Thoracic aorta (tissue), 2 donors: ENCODE results near the gene IKBKE. TPM values are rescaled to one million over a fixed set of nuclear protein-coding genes. Genes with fewer than 3 reads are reported as not detected.
A peak's percentile ranks its signal among the peaks of the same experiment; 100 is the strongest.

ENCODE experiments used
- ATAC-seq: fragments of 150-250 bp; one replicate; pipeline ENCODE4 v1.8.0; 2017; ENCODE audit warnings: low read depth; ENCODE audit not compliant: insufficient number of reproducible peaks, low FRiP score
- DNase-seq: peaks from one replicate; pipeline ENCODE4 v3.0.0-alpha.2; 2020; ENCODE audit warnings: low spot score
- H3K27ac ChIP-seq, 2 donors: fragments of 200-600 bp; sonication (generic); 1 replicate in 1 of 2; 2 replicates in 1 of 2; pipeline ENCODE4 v1.5.1; 2016; ENCODE audit warnings: mild to moderate bottlenecking in 2 of 2, moderate library complexity in 2 of 2
- H3K27me3 ChIP-seq: fragments of 200-600 bp; sonication (generic); replicated peaks from 2 replicates; pipeline ENCODE4 v1.6.0; 2016; ENCODE audit warnings: mild to moderate bottlenecking; ENCODE audit not compliant: insufficient read depth
- H3K36me3 ChIP-seq: fragments of 200-600 bp; sonication (generic); one replicate; pipeline ENCODE4 v1.5.1; 2016
- H3K4me1 ChIP-seq, 2 donors: fragments of 200-600 bp; sonication (generic); 1 replicate in 1 of 2; 2 replicates in 1 of 2; pipeline versions ENCODE4 v1.5.1 to v1.6.0; 2016; ENCODE audit warnings: low read depth in 2 of 2, mild to moderate bottlenecking in 1 of 2; ENCODE audit not compliant: control insufficient read depth in 1 of 2
- H3K4me3 ChIP-seq: fragments of 200-600 bp; sonication (generic); 2 replicates; pipeline ENCODE4 v1.5.1; 2016; ENCODE audit warnings: mild to moderate bottlenecking
- H3K9me3 ChIP-seq: fragments of 200-600 bp; sonication (generic); 2 replicates; pipeline ENCODE4 v1.5.1; 2016
- CTCF ChIP-seq: fragments of 200-600 bp; sonication (generic); IDR thresholded peaks from one replicate; pipeline ENCODE4 v1.5.1; 2019; ENCODE audit warnings: antibody characterized with exemption
- total RNA-seq, 2 donors: library from RNA; depleted of rRNA; stranded (reverse); fragments of >200 nt; gene quantifications; one replicate each; pipeline versions ENCODE4 v1.1.0 to v1.2.3, GENCODE V29; 2016

Gene IKBKE
- total RNA-seq, 2 donors from 2014 or later: 5.8 to 16.1 TPM

- Histone ChIP-seq H3K4me3 (no peak overlapping the region), H3K27ac (no peak overlapping the region), H3K27me3 (no peaks in the 10 kb centered on the region), H3K9me3 (no peaks in the 10 kb centered on the region), H3K36me3 (peaks cover 5% of the 10 kb centered on the region), H3K4me1 (peaks cover 4 to 15% of the 10 kb centered on the region in 2 donors)
- no peak for TF ChIP-seq CTCF
- ATAC-seq: no peak
- DNase-seq: no peak
Observed at GRCh38 chr1:206535853-206536188, 65.5 kb downstream of the IKBKE start.

- H3K27me3 ChIP-seq: no peaks in the 10 kb centered on the region
- ATAC-seq: no peak
- H3K27ac ChIP-seq: no peak overlapping the region
- H3K4me3 ChIP-seq: no peak overlapping the region
- peaks cover 5% of the 10 kb centered on the region for H3K36me3 ChIP-seq
- peaks cover 8 to 15% of the 10 kb centered on the region in 2 donors for H3K4me1 ChIP-seq
- TF ChIP-seq CTCF: no peak
- no peak for DNase-seq
- H3K9me3 ChIP-seq: no peaks in the 10 kb centered on the region
Observed at GRCh38 chr1:206537141-206537540, 66.9 kb downstream of the IKBKE start.

GRCh38 chr1:206538086-206538770 is 68.0 kb downstream of the IKBKE start:
- Histone ChIP-seq H3K4me1 (peaks cover 8 to 15% of the 10 kb centered on the region in 2 donors), H3K27me3 (no peaks in the 10 kb centered on the region), H3K4me3 (no peak overlapping the region), H3K27ac (no peak overlapping the region), H3K9me3 (no peaks in the 10 kb centered on the region), H3K36me3 (peaks cover 5% of the 10 kb centered on the region)
- no peak for ATAC-seq
- DNase-seq: no peak
- TF ChIP-seq CTCF: no peak

- Histone ChIP-seq H3K9me3 (no peaks in the 10 kb centered on the region), H3K27ac (no peak overlapping the region), H3K4me1 (peaks cover 8 to 15% of the 10 kb centered on the region in 2 donors), H3K4me3 (no peak overlapping the region), H3K36me3 (peaks cover 5% of the 10 kb centered on the region), H3K27me3 (no peaks in the 10 kb centered on the region)
- TF ChIP-seq CTCF: no peak
- ATAC-seq (no peak), DNase-seq (no peak)
Observed at GRCh38 chr1:206538901-206539640, 68.8 kb downstream of the IKBKE start.

- H3K27ac ChIP-seq: peak overlapping the region; percentile 62 to 72
- H3K9me3 ChIP-seq: no peaks in the 10 kb centered on the region
- TF ChIP-seq CTCF: no peak
- no peaks in the 10 kb centered on the region for H3K27me3 ChIP-seq
- H3K4me3 ChIP-seq: no peak overlapping the region
- ATAC-seq (peak; percentile 63), DNase-seq (peak; percentile 57)
- H3K4me1 ChIP-seq: peaks cover 8 to 19% of the 10 kb centered on the region in 2 donors
- peaks cover 5% of the 10 kb centered on the region for H3K36me3 ChIP-seq
Observed at GRCh38 chr1:206540044-206540780, 69.9 kb downstream of the IKBKE start.
